Aorta (tissue), 5 donors: Measurements from ENCODE around the gene RIT2. TPM values are rescaled to one million over a fixed set of nuclear protein-coding genes. Genes with fewer than 3 reads are reported as not detected.

Experiments
- ATAC-seq: fragments of 200-7000 bp; cut with Tn5 transposase; one replicate; pipeline ENCODE4 v1.9.1; 2022; ENCODE audit warnings: moderate library complexity; ENCODE audit not compliant: low FRiP score
- DNase-seq, 2 donors: peaks; one replicate each; pipeline ENCODE4 v3.0.0-alpha.2; 2020
- H3K27ac ChIP-seq, 2 donors: one replicate each; pipeline ENCODE4 v1.5.1; 2013; ENCODE audit warnings: low read length in 2 of 2, mild to moderate bottlenecking in 2 of 2, moderate library complexity in 2 of 2, control low read depth in 1 of 2, inconsistent platforms in 1 of 2, low read depth in 1 of 2
- H3K27me3 ChIP-seq, 2 donors: one replicate each; pipeline ENCODE4 v1.6.1; 2013; ENCODE audit warnings: control low read depth in 1 of 2, low read length in 1 of 2, mild to moderate bottlenecking in 1 of 2, moderate library complexity in 1 of 2; ENCODE audit not compliant: insufficient read depth in 2 of 2, control insufficient read depth in 1 of 2
- H3K36me3 ChIP-seq, 2 donors: one replicate each; pipeline ENCODE4 v1.6.1; 2013; ENCODE audit warnings: control low read depth in 1 of 2, low read length in 1 of 2, mild to moderate bottlenecking in 1 of 2; ENCODE audit not compliant: insufficient read depth in 2 of 2, control insufficient read depth in 1 of 2
- H3K4me1 ChIP-seq, 2 donors: one replicate each; pipeline ENCODE4 v1.6.1; 2013; ENCODE audit warnings: low read length in 2 of 2, control low read depth in 1 of 2, mild to moderate bottlenecking in 1 of 2, moderate library complexity in 1 of 2; ENCODE audit not compliant: insufficient read depth in 2 of 2, control insufficient read depth in 1 of 2
- H3K4me3 ChIP-seq, 2 donors: one replicate each; pipeline ENCODE4 v1.5.1; 2013; ENCODE audit warnings: low read length in 2 of 2, control low read depth in 1 of 2, mild to moderate bottlenecking in 1 of 2
- H3K9me3 ChIP-seq: one replicate; pipeline ENCODE4 v1.6.1; 2013; ENCODE audit warnings: mild to moderate bottlenecking, low read length; ENCODE audit not compliant: control insufficient read depth
- WGBS, 2 donors: extraction: QIAGEN DNeasy Blood & Tissue Kit; methylation state at CpG; one replicate each; pipeline ENCODE4 v1.1.7; 2013; 5-methylcytosine and 5-hydroxymethylcytosine counted together
- intact Hi-C, 2 donors: fragments of 100-400 bp; cut with DNase I; formaldehyde crosslinking; loops; one replicate each; pipeline versions ENCODE4 v1.14.2 to v1.15.0; 2022
- polyA plus RNA-seq, 2 donors: library from polyadenylated mRNA; stranded (reverse); fragments of 200-250 nt; gene quantifications; one replicate each; pipeline ENCODE4 v1.2.3, GENCODE V29; 2013
- total RNA-seq, 2 donors: library from RNA; stranded (reverse); fragmentation: NEBNext Ultra II Directional; extraction: Animal tissue kit (Norgen Biotek cat#: 25700); gene quantifications; one replicate each; pipeline ENCODE4 v1.2.1, GENCODE V29; 2021
- donor health status: healthy with polysubstance abuse.
- donor health status: Bipolar disorder and iron deficiency.
- donor health status: DM: no; HTN: no; CAD: no.
- donor health status: DM: no; HTN: no; CAD: no.
- donor health status: DM: yes; HTN: yes; CAD: no.

RIT2 gene
- total and polyA plus RNA-seq, 4 donors: 2.9 TPM; not detected in 3

GRCh38 chr18:42969366-42969765 is 146.1 kb downstream of the RIT2 start:
- ATAC-seq (no peak), DNase-seq (no peak)
- Histone ChIP-seq H3K9me3 (no peaks in the 10 kb centered on the region), H3K27ac (no peak overlapping the region), H3K36me3 (no peaks in the 10 kb centered on the region), H3K4me3 (no peak overlapping the region), H3K27me3 (no peaks in the 10 kb centered on the region), H3K4me1 (no peaks in the 10 kb centered on the region)
- WGBS, 2 donors: 54 to 78% methylated on average over 2 of the region's 2 CpGs
- intact Hi-C loops: no loop called here

- H3K36me3 ChIP-seq: no peaks in the 10 kb centered on the region
- WGBS, 2 donors: 82 to 85% methylated on average over 3 of the region's 3 CpGs
- intact Hi-C loops: no loop called here
- ATAC-seq (no peak), DNase-seq (no peak)
- H3K27me3 ChIP-seq: no peaks in the 10 kb centered on the region
- no peaks in the 10 kb centered on the region for H3K4me1 ChIP-seq
- no peak overlapping the region for H3K4me3 ChIP-seq
- no peak overlapping the region for H3K27ac ChIP-seq
- no peaks in the 10 kb centered on the region for H3K9me3 ChIP-seq
Measured at GRCh38 chr18:42961298-42961697, 154.2 kb downstream of the RIT2 start.

GRCh38 chr18:42959528-42959927 is 156.0 kb downstream of the RIT2 start:
- no peaks in the 10 kb centered on the region for H3K27me3 ChIP-seq
- ATAC-seq (no peak), DNase-seq (no peak)
- no peak overlapping the region for H3K4me3 ChIP-seq
- H3K36me3 ChIP-seq: no peaks in the 10 kb centered on the region
- intact Hi-C loops: no loop called here
- H3K27ac ChIP-seq: no peak overlapping the region
- no peaks in the 10 kb centered on the region for H3K4me1 ChIP-seq
- 63 to 64% methylated on average over 2 of the region's 2 CpGs for WGBS, 2 donors
- peaks cover 1% of the 10 kb centered on the region for H3K9me3 ChIP-seq

- Histone ChIP-seq H3K9me3 (peaks cover 1% of the 10 kb centered on the region), H3K4me1 (no peaks in the 10 kb centered on the region), H3K4me3 (no peak overlapping the region), H3K27ac (no peak overlapping the region), H3K27me3 (no peaks in the 10 kb centered on the region), H3K36me3 (no peaks in the 10 kb centered on the region)
- intact Hi-C loops: no loop called here
- ATAC-seq (no peak), DNase-seq (no peak)
- WGBS, 2 donors: 81 to 88% methylated on average over 4 of the region's 4 CpGs
Measured at GRCh38 chr18:42958353-42958752, 157.1 kb downstream of the RIT2 start.

GRCh38 chr18:42956287-42956686 is 159.2 kb downstream of the RIT2 start:
- Histone ChIP-seq H3K4me3 (no peak overlapping the region), H3K9me3 (peaks cover 1% of the 10 kb centered on the region), H3K36me3 (no peaks in the 10 kb centered on the region), H3K4me1 (no peaks in the 10 kb centered on the region), H3K27me3 (no peaks in the 10 kb centered on the region), H3K27ac (no peak overlapping the region)
- intact Hi-C loops: no loop called here
- WGBS, 2 donors: 86 to 95% methylated on average over 3 of the region's 3 CpGs
- ATAC-seq (no peak), DNase-seq (no peak)

GRCh38 chr18:42954887-42955286 is 160.6 kb downstream of the RIT2 start:
- Histone ChIP-seq H3K27ac (no peak overlapping the region), H3K36me3 (no peaks in the 10 kb centered on the region), H3K9me3 (peaks cover 1% of the 10 kb centered on the region), H3K4me3 (no peak overlapping the region), H3K4me1 (no peaks in the 10 kb centered on the region), H3K27me3 (no peaks in the 10 kb centered on the region)
- intact Hi-C loops: no loop called here
- ATAC-seq: no peak
- no peak for DNase-seq
- WGBS, 2 donors: 78 to 87% methylated on average over 1 of the region's 1 CpG

GRCh38 chr18:42953306-42953705 is 162.2 kb downstream of the RIT2 start:
- H3K4me3 ChIP-seq: no peak overlapping the region
- H3K9me3 ChIP-seq: peaks cover 1% of the 10 kb centered on the region
- no peaks in the 10 kb centered on the region for H3K4me1 ChIP-seq
- intact Hi-C loops: no loop called here
- ATAC-seq (no peak), DNase-seq (no peak)
- WGBS, 2 donors: 64 to 67% methylated on average over 1 of the region's 1 CpG
- no peak overlapping the region for H3K27ac ChIP-seq
- no peaks in the 10 kb centered on the region for H3K36me3 ChIP-seq
- H3K27me3 ChIP-seq: no peaks in the 10 kb centered on the region

- Histone ChIP-seq H3K9me3 (peaks cover 1% of the 10 kb centered on the region), H3K27ac (no peak overlapping the region), H3K36me3 (no peaks in the 10 kb centered on the region), H3K4me3 (no peak overlapping the region), H3K4me1 (no peaks in the 10 kb centered on the region), H3K27me3 (no peaks in the 10 kb centered on the region)
- intact Hi-C loops: no loop called here
- DNase-seq (no peak), ATAC-seq (no peak)
Measured at GRCh38 chr18:42950732-42951131, 164.8 kb downstream of the RIT2 start.

GRCh38 chr18:42948831-42949230 is 166.7 kb downstream of the RIT2 start:
- DNase-seq (no peak), ATAC-seq (no peak)
- Histone ChIP-seq H3K27ac (no peak overlapping the region), H3K36me3 (no peaks in the 10 kb centered on the region), H3K27me3 (no peaks in the 10 kb centered on the region), H3K9me3 (peaks cover 2% of the 10 kb centered on the region), H3K4me1 (no peaks in the 10 kb centered on the region), H3K4me3 (no peak overlapping the region)
- intact Hi-C loops: no loop called here
- 73 to 75% methylated on average over 1 of the region's 1 CpG for whole genome bisulfite sequencing, 2 donors
